ENCODE results near the gene VPS39. TPM values are rescaled to one million over a fixed set of nuclear protein-coding genes. Genes with fewer than 3 reads are reported as not detected.

Gene VPS39
- total RNA-seq, 1 experiment from 2014 or later: 17.7 TPM

DNA sequence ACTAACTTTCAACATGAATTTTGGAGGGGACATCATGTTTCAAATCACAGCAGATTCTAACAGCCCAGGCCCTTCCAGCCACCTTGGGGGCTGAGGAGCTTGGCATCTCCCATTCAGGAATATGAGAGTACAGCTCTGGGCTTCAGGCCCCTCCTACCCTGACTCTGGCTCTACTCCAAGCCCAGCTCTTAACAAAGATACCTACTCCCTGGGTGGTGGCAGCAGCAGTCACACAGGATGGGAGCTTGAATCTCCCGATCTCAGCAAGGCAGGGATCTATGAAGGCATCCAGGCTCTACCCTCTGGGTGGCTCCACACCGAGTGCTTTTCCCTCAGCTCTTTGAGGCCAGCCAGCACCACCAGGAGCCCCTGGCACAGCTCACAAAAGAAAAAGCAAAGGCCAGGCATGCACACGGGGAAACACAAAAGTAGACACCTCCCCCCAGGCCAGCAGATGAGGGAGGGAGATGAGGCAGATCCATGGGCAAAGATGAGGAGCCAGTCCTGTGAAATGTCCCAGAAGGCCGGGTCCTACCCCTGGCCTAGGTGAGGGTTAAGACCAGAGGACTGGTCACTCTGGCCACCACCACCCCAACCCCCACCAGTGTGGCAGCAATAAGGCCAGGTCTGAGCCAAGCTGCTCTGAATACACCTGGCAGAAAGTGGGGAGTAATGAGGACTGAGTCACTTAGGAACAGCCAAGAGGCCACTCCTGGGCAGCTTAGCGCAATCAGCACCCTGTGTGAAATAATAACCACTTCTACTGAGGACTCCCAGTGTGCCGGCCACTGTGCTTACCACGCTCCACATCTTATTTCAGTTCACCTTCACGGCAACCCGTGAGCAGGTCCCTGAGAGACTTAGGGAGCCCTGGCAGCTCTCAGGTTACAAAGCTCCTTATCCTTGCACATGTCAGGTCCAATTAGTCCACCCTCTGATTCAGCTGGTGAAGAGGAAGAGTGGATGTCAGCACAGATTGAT, 76.0 kb downstream of the VPS39 start:
- no peak for DNase-seq (ENCODE audit: low read depth)

DNA sequence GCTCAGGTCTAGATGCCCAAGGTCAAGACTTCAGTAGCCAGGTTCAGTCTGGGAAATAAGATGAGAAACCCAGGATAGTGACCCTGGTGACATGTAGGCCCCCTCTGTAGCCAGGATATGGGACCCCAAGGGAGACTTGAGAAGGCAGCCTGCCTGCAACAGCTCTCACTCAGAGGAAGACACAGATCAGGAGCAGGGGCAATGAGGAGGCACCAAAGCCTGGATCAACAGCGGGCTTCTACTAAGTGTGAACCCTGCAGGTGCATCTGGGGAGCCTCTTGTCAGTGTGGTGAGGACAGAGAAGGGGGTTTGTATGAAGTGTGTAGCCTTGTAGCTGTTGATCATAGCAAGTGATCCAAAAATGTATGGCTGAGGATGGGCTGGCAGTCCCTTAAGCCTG, 77.1 kb downstream of the VPS39 start:
- no peak for DNase-seq (ENCODE audit: low read depth)

DNA sequence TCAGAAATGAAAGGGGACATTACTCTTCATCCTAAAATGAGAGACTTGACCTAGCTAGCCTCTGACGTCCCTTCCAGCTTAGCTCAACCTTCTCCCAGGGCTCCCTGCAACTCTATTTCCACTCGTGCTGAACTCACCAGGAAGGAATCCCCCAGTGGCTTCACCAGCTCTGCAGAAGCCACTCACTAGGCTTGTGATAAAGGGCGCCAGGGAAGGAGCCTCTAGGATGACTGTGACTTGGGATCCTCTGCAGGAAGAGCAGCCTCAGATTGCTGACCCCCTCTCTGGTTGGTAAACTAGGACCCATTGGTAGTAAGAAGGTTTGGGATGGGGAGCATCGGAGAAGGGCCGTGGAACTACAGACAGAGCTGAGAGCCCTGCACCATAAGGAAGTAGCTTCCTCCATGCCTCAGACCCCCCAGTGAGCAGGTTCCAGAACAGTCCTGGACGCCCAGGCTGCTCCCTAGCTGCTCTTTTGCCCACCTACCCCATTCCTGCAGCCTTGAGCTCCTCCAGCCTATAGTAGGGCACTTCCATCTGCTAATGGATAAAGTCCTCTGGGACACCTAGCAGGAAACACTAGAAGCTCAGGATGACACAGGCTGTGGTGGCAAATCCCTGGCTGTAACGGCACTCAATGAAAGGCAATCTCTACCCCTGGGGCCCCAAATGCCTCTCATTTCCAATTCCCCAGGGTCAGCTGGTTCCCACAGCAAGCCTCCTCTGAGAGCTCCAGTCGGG, 77.7 kb downstream of the VPS39 start:
- DNase-seq (ENCODE audit: low read depth): no peak

DNA sequence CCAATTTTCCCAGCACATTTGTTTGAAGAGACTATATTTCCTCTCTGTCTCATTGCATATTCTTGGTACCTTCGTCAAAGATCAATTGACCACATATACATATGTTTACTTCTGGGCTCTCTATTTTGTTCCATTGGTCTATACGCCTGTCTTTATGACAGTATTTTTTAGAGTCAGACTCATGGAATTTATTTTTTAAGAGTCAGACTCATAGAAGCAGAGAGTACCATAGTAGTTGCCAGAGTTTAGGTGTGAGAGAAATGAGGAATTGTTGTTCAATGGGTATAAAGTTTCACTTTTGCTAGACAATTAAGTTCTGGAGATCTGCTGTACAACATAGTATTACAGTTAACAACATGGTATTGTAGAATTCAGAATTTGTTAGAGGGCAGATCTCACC, 78.7 kb downstream of the VPS39 start:
- no peak for DNase-seq (ENCODE audit: low read depth)

DNA sequence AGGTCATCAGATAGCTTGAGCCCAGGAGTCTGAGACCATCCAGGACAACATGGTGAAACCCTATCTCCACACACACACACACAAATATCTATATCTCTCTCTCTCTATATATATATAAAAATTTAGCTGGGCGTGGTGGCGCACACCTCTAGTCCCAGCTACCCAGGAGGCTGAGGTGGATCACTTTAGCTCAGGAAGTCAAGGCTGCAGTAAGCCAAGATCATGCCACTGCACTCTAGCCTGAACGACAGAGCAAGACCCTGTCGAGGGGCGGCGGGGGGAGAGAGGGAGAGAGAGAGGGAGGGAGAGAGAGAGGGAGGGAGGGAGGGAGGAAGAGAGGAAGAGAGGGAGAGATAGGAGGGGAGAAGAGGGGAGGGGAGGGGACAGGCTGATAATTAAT, 79.6 kb downstream of the VPS39 start:
- DNase-seq (ENCODE audit: low read depth): no peak

DNA sequence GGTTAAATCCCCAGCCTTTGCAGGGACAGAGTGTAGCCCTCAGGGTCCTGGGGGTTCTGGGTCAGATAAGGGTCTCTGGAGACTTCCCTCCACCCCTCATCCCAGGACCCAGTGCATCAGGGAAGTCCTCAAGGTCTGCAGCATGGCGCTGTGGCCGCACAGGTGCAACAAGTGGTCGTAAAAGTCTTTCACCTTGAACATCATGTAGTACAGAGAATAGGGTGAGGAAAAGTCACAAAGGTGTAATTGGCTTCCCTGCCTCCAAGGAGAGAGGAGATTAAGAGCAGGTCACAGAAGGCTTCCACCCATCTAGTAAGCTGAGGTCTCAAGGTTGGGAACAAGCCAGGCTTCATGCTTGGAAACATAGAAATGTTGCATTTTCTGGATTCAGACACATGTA, 84.6 kb downstream of the VPS39 start:
- no peak for DNase-seq (ENCODE audit: low read depth)

DNA sequence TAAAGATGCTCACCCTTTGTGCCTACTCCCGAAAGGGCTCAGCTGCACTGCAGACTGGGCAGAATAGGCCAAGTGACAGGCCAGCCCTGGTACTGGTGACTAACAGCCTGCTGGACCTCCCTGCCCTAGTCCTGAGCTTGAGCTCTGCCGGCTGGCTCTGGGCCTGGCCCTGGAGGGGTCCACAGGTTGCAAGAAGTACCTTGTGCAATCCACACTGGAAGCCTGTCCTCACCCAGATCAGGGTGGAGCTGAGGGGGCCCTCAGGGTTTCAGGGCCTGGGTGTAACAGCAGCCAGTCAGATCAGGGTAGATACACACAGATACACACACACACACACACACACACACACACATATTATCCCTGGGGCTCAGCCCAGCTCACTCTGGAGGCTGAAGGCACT, 86.4 kb downstream of the VPS39 start:
- DNase-seq (ENCODE audit: low read depth): no peak

DNA sequence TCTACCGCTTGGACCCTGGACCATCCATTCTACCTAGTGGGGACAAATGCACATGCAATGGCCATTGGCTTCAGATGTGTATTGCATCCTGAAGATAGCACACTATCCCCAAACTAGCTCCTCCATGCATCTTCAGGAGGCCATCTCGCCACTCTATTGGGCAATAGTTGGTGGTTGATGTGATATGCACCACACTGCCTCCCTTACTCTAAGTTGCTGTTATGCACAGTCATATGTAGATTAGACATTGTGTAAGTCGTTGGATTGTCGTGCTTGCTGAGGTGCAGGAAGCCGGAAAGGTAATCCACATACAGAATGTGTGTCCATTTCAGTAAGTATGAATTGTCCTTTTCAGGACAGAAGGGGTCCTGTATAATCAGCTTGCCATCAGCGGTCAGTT, 87.1 kb downstream of the VPS39 start:
- no peak for DNase-seq (ENCODE audit: low read depth)

DNA sequence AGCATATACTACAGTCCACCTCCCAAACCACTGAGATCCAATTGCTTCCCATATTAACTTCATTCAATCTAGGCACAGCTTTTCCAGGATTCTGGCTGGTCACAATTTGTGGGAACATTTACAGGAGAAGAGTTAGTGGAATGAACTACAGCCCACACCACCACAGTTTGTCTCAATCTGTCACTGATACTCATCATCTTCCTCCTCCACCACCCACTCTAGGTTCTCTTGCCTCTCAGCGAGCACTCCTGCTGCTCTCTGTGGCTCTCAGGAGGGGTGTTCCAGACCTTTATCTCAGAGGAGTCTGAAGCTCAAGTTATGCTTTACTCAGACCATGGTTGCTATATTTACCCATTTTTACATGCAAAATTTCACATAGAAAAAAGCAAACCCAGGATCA, 87.8 kb downstream of the VPS39 start:
- no peak for DNase-seq (ENCODE audit: low read depth)

DNA sequence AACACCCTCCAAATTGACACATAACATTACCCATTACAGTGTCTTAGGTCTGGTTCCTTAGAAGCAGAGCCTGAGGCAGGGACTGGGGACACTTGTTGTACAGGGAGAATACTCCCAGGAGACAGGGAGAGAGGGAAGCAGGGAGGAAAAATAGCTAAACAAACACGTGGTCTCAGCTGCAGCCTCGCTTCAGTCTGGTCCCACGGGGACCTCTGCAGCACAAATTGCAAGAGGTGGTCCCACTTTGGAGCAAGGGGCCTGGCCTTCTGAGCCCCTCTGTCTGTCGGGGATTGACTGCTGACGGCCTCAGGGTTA, 88.7 kb downstream of the VPS39 start:
- no peak for DNase-seq (ENCODE audit: low read depth)

DNA sequence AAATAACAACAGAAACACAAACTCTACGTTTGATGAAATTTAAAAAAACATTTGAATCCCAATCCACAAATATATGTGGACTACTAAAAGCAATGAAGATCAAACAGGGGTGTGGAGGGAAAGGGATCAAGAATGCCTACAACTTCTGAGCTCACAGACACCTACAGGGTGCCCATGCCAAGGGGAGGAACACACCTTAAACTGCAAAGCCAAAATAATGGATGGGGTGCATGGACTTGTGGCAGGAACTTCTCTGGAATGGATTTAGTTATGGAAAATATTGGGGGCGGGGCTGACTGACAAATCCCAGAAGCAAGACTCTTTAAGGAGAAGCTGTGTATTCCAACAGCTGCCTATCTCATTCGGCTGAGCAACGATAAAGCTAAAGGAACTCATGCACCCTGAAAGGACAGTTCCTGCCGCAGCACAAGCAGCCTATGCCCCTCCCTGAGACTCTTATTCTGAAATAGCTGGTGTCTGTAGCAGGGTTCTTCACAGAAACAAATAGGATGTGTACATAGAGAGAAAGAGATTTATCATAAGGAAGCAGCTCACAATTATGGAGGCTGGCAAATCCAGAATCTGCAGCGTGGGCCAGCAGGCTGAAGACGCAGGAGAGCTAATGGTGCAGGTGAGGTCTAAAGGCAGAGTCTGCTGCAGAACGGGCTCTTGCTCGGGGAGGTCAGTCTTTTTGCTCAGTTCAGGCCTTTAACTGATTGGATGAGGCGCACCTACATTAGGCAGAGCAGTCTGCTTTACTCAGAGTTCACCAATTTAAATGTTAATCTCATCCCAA, 89.3 kb downstream of the VPS39 start:
- no peak for DNase-seq (ENCODE audit: low read depth)

DNA sequence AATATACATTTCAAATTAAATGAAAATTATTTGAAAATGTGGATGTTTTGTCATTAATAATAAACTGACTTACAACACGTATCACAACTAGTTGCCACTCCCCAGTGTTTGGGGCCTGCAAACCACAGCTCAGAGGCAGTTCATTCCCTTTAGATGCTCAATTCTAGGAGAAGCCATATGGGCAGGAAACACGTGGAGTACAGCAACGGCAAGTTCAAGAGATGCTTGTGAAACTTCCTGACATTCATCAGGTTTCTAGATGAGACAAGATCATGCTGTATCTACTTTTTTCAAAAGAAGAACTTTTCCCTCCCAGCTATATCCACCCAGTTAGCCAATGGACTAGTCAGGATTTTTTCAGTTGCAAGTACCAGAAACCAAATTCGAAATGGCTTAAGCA, 96.2 kb downstream of the VPS39 start:
- DNase-seq (ENCODE audit: low read depth): no peak

DNA sequence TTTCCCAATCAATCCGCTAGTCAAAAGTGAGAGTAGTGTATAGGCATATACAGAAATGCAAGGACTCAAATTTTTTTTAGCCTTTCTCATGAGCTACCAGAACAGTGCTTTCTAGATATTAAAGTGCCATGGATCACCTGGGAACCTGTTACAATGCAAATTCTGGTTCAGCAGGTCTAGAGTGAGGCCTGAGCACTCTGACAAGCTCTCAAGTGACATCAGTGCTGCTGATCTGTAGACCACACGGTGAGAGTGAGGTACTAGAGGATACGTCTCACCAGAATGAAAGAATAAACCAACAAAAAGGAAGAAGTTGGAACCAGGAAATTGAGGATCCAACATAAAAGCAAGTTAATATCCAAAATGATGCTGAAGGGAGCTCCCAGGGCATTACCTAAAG, 97.7 kb downstream of the VPS39 start:
- no peak for DNase-seq (ENCODE audit: low read depth)

DNA sequence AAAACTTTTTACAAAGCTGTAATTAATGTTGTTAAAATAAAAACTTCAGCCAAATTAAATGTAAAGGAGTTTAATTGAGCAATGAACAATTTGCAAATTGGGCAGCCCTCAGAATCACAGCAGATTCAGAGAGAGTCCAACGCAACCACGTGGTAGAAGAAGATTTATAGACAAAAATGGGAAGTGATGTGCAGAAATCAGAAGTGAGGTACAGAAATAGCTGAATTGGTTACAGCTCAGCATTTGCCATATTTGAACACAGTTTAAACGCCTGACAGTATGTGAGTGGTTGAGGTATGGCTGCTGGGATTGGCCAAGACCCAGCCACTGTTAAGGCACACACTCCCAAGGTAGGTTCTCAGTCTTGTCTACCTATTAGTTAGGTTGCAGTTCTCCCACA, 99.3 kb downstream of the VPS39 start:
- no peak for DNase-seq (ENCODE audit: low read depth)

Small RNA genes within 50 kb of the gene (small RNA-seq; reads per million reads assigned to genes)
- not detected for gene MIR627

Other genes with a start within 250 kb of the VPS39 start
- gene EHD4, start 235.7 kb downstream of the VPS39 start, total RNA-seq (2014; rRNA removed; shearing (Covaris generic)): 50.9 and 58.9 TPM in 2 replicates
- gene PLA2G4E, start 187.3 kb downstream of the VPS39 start, total RNA-seq (2014; rRNA removed; shearing (Covaris generic)): 0.07 TPM in 1 of 2 replicates, not detected in the other
- gene PLA2G4D, start 113.7 kb downstream of the VPS39 start, total RNA-seq (2014; rRNA removed; shearing (Covaris generic)): not detected in 2 replicates
- not detected in 2 replicates for gene PLA2G4F, start 51.7 kb downstream of the VPS39 start, total RNA-seq (2014; rRNA removed; shearing (Covaris generic))
- gene GANC, start 64.9 kb upstream of the VPS39 start, total RNA-seq (2014; rRNA removed; shearing (Covaris generic)): 11.6 and 15.3 TPM in 2 replicates
- 31.3 and 42.4 TPM in 2 replicates for gene TMEM87A, start 65.1 kb upstream of the VPS39 start, total RNA-seq (2014; rRNA removed; shearing (Covaris generic))
- gene CAPN3, start 151.2 kb upstream of the VPS39 start, total RNA-seq (2014; rRNA removed; shearing (Covaris generic)): 0.68 TPM in 1 of 2 replicates, not detected in the other